A673 (cell line): ENCODE results near the gene FGF14.

Experiments
- EZH2 ChIP-seq: fragments of 200-600 bp; sonication (generic); IDR thresholded peaks from 2 replicates; pipeline ENCODE4 v1.6.1; 2017; ENCODE audit warnings: borderline replicate concordance, low read depth, mild to moderate bottlenecking, mixed read lengths, antibody characterized with exemption, low read length; ENCODE audit not compliant: poor library complexity, severe bottlenecking
- TF ChIP-seq, protein P1 (sequence below): fragments of 300-800, 200-600 bp; sonication (generic); conservative IDR thresholded peaks from 2 replicates; pipeline ENCODE4 v1.5.1; 2017; ENCODE audit warnings: low read depth, mild to moderate bottlenecking, antibody characterized with exemption, low read length, moderate library complexity, mixed read lengths

DNA sequence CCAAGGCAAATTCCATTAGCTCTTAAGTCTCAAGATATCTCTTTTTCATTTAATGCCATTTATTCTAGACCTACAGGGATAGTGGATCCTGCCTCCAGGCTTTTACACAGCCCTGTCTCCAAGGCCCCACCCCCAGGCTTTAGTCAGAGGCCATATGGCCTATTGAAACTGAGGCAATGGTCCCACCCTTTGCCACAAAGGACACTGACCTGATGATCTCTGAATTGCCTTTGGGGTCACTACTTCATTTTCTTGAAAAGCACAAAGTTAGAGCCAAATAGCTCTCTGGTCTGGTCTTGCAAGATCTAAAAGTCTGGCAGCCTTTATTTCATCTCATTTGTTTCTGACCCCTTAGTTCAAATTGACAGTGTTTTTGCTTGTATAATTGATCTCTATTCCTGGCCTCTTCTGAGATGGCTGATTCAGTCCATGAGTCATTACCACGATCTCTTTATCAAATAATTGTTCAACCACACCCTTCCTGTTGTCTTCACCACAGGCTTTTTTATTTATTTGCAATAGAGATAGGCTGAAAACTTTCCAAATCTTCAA is 209.8 kb downstream of the FGF14 start:
- TF ChIP-seq, protein P1, sequence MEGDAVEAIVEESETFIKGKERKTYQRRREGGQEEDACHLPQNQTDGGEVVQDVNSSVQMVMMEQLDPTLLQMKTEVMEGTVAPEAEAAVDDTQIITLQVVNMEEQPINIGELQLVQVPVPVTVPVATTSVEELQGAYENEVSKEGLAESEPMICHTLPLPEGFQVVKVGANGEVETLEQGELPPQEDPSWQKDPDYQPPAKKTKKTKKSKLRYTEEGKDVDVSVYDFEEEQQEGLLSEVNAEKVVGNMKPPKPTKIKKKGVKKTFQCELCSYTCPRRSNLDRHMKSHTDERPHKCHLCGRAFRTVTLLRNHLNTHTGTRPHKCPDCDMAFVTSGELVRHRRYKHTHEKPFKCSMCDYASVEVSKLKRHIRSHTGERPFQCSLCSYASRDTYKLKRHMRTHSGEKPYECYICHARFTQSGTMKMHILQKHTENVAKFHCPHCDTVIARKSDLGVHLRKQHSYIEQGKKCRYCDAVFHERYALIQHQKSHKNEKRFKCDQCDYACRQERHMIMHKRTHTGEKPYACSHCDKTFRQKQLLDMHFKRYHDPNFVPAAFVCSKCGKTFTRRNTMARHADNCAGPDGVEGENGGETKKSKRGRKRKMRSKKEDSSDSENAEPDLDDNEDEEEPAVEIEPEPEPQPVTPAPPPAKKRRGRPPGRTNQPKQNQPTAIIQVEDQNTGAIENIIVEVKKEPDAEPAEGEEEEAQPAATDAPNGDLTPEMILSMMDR = no peak
- no peak for TF ChIP-seq EZH2
